CD4-positive, alpha-beta T cell treated with Interleukin-15 for 1 hour (primary cell): ENCODE results near the gene PABPC5.

ENCODE experiments used
- DNase-seq: peaks from one replicate; pipeline ENCODE4 v3.0.0-alpha.2; 2020

The PABPC5 gene

DNA sequence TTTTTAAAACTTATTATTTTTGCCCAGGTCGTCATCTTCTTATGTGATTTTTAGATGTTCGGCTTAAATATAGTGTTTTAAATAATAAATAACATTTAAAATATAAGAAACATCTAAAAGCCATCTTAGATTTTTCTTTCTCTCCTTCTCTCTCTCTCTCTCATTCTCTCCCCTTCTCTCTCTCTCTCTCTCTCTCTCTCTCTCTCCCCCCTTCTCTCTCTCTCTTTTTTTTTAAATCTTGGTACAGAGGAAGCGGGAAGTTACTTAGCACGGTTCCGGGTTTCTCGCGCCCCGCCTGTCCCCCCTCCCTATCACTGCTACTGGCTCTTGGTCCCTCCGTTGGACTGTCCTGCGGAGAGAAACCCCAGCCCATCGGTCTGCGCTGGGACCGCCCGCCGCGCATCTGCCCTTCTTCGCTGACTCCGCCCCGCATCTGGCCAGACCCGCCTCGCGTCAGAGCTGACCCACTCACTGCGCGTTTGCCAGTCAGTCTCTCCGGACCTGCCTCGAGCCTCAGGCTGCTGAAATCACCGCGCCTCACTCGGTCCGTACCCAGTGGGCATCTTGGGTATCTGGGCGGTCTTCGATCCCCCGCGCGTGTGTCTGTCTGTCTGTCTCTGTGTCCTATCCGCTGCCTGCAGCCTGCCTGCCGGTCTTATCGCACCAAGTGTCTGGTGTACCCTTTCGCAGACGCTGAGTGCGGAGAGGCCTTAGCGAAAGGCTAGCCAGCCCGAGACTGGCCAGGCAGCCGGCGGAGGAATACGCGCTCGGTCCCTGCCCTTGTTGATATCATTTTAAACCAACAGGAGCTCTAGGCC is at the start of gene PABPC5:
Gene PABPC5 (plus strand): TSS at position 489 of the 818 bp plus-strand sequence. CDS start 739 bp downstream, outside the sequence.
- DNase-seq = no peak

DNA sequence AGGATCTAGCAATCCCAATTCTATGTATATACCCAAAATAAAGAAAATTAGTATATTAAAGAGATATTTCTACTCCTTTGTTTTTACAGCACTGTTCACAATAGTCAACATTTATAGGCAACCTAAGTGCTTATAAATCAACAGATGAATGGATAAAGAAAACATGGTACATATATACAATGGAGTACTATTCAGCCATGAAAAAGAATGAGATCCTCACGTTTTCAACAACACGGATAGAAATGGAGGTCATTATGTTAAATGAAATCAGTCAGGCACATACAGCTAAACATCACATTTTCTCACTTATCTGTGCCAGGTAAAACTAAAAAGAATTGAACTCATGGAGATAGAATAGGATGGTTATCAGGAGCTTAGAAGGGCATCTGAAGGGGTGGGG is 45.6 kb upstream of the PABPC5 start:
- no peak for DNase-seq

GRCh38 chrX:91414713-91415112 is 19.9 kb upstream of the PABPC5 start:
- DNase-seq = no peak

DNA sequence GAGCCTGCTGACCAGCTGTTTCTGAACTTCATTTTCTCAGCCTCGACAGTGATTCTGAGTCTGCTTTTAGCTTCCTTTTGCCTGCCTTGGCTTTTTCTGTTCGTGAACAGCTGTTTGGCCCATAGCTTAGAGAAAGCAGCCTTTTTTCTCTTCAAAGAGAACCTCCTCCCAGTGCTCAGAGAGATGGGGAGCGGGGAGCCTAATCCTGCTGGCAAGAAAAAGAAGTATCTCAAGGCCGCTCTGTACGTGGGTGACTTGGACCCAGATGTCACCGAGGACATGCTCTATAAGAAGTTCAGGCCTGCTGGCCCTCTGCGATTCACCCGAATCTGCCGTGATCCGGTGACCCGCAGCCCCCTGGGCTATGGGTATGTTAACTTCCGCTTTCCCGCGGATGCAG is 756 bp downstream of the PABPC5 start:
- DNase-seq = no peak
